HG03064 (cell line): ENCODE results near the gene SYNJ2BP.
"Not testable (repeated sequence)": the region's sequence is repeated elsewhere in the genome, so short reads cannot be mapped to it uniquely, and the experiment has no call there.

Experiments used
- ATAC-seq: cut with Tn5 transposase; IDR thresholded peaks from one replicate; pipeline ENCODE4 v1.9.1; 2021; ENCODE audit warnings: low read depth; ENCODE audit not compliant: unreplicated experiment

SYNJ2BP gene, protein sequence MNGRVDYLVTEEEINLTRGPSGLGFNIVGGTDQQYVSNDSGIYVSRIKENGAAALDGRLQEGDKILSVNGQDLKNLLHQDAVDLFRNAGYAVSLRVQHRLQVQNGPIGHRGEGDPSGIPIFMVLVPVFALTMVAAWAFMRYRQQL

GRCh38 chr14:70416725-70417349, at the start of gene SYNJ2BP:
Gene SYNJ2BP (minus strand): TSS chr14:70417090. CDS start chr14:70416963, 127 bp downstream.
- no peak for ATAC-seq

- ATAC-seq: no peak
These were observed 37.8 kb upstream of the SYNJ2BP start for GRCh38 chr14:70454731-70455130.

DNA sequence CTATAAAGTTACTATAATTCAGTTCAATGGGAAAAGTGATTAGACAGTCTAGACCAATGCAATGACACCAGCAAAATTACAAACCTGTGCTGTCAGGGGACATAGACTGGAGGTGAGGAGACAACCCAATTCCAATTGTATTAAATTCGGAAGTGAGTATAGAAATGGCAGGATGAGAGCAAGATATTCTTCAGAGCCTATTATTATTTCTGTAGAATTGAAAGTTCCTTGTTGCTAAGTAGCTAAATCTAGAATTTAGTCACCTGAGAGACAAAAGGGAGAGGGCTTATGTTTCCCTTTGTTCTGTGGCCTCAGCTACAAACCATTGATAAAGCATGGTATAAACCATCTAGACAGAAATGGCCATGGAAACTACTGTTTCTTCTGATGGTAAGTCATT, 35.0 kb upstream of the SYNJ2BP start, which contains the start of gene ADAM21:
Gene ADAM21, plus strand, starts transcription at position 301 of the 400 bp plus-strand sequence. CDS start 5,326 bp downstream, outside the sequence.
- ATAC-seq: no peak

DNA sequence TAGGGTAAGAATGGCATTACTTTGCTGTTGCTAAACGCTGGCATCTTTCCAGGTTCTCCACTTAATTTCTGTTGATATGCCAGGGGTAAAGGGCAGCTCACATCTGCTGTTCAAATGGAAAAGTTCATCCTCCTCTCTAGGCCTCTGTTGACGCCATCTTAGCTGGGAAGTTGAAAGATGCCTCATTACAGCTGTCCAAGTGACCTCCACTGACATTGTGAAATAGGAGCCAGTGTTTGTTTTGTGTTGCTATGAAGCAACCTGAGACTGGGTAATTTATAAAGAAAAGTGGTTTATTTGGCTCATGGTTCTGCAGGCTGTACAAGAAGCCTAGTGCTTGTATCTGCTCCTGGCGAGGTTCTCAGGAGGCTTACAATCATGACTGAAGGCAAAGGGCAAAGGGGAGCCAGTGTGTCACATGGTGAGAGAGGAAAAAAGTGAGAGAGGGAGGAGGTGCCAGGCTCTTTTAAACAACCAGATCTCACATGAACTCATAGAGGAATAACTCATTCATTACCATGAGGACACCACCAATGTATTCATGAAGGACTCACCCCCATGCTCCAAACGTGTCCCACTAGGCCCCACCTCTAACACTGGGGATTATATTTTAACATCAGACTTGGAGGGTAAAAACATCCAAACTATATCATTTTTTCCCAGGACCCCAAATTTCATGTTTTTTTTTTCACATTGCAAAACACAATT, 31.9 kb upstream of the SYNJ2BP start:
- no peak for ATAC-seq

DNA sequence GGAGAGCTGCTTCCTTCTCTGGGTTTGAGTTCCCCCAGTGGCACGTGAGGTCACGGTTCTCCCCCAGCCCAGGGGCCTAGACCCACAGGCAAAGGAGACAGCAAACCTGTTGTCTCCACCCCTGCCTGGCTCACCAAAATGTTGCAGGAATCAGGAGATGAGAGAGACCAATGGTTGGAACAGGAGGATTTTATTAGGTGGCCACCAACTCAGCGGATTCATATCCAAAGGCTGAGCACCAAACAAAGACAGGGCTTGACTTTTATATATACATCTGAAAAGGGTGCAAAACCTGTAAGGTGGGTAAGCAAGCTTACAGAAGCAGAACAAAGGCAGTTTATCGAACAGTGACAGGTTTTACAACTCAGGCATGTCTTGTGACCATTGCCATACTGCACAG, 25.9 kb upstream of the SYNJ2BP start:
- no peak for ATAC-seq

DNA sequence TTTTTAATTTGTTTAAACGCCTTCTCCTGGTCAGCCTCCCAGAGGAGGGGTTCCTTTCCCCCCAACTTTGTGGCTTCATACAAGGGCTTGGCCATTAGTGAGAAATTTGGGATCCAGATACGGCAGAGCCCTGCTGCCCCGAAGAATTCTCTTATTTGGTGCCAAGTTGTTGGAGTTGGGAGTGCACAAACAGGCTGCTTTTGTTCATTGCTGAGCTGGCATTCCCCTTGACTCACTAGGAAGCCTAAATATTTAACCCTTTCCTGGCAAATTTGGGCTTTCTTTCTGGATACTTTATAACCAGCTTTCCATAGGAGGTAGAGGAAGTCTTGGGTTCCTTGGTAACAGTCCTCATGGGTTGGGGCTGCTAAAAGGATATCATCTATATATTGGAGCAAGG, 24.8 kb upstream of the SYNJ2BP start:
- ATAC-seq: no peak

GRCh38 chr14:70436867-70437266, 20.0 kb upstream of the SYNJ2BP start:
- ATAC-seq: no peak

DNA sequence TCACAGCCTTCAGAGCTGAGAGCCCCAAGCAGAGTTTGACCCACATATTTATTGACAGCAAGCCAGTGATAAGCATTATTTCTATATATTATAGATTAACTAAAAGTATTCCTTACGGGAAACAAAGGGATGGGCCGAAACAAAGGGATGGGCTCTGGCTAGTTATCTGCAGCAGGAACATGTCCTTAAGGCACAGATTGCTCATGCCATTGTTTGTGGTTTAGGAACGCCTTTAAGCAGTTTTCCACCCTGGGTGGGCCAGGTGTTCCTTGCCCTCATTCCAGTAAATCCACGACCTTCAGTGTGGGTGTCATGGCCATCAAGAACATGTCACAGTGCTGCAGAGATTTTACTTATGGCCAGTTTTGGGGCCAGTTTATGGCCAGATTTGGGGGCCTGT, 9.7 kb upstream of the SYNJ2BP start:
- not testable (repeated sequence) for ATAC-seq

- no peak for ATAC-seq
These were observed 8.5 kb upstream of the SYNJ2BP start for GRCh38 chr14:70425354-70425753.

DNA sequence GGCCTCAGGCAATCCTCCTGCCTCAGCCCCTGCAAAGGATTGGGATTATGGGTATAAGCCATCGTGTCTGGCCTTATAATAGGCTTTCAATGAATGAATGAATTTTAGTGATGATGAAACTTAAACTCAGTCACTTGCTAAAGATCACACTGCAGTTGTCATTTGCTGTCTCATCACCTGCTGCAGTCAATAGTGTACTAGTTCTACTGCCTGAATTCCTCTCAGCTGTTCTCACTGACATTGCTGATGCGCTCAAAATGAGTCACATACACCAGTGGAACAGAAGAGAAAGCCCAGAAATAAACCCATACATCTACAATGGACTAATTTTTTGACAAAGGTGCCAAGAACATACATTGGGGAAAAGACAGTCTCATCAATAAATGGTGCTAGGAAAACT, 5.6 kb upstream of the SYNJ2BP start:
- ATAC-seq: no peak

DNA sequence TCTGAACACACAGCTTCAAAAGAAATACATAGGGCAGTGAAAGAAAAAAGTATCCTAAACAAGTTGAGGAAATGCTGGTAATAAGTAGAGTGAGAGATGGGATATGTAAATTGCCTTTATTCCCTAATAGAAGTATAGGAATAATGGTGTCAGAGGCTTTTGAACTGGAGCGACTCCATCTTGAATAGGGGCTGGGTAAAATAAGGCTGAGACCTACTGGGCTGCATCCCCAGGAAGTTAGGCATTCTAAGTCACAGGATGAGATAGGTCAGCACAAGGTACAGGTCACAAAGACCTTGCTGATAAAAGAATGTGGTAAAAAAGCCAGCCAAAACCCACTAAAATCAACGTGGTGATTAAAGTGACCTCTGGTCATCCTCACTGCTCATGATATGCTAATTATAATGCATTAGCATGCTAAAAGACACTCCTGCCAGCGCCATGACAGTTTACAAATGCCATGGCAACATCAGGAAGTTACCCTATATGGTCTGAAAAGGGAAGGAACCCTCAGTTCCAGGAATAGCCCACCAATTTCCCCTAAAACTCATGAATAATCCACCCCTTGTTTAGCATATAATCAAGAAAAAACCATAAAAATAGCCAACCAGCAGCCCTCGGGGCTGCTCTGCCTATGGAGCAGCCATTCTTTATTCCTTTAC, 2.5 kb upstream of the SYNJ2BP start:
- ATAC-seq: not testable (repeated sequence)

DNA sequence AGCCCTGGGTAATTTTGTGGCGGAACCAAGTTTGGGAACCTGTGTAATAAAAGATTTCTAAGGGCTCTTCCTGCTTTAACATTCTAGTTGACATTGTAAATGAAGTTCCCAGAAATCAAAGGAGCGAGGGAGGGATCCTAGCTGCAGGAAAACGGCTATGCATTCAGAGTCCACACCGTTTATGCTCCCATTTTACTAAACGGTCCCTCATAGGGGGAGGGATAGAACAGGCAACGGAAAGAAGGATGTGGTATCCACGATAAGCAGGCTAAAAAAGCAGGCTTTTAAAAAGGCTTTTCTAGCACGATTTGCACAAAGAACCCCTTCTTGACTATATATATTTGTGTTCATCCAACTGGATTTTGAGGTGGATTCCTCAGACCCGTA, 559 bp downstream of the SYNJ2BP start:
- no peak for ATAC-seq

DNA sequence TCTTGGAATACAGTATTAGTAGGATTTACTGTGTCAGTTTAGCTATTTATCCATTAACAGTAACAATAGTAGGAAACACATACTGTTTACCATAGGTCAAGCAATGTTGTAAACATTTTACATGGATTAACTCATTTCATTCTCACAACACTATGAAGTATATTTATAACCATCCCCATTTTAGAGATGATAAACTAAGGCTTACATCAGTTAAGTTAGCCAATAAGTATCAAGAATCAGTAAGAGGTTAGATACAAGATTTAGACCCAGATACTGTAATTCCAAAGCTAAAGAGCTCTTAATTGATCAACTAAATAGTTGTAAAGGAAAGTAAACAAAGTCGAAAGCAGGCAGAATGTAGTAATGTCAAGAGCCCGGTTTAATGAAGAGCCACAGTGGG, 1.1 kb downstream of the SYNJ2BP start:
- ATAC-seq: no peak

DNA sequence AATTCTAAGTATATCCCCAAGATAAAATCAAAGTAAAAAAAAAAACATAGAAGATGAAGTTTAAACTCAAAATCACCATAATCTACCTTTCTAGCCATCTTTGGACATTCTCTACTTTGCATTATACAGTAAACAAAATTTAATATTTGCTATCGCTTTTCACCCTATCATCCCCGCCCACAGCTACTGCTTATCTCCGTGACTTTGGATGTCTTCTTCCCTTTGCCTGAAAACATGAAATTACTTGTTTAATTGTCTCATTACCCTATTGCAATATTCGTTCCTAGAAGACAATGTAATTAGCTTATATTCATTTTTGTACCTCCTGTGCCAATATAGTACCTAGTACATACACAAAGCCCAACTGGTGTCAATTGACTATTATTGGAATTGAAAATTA, 9.3 kb downstream of the SYNJ2BP start:
- no peak for ATAC-seq

DNA sequence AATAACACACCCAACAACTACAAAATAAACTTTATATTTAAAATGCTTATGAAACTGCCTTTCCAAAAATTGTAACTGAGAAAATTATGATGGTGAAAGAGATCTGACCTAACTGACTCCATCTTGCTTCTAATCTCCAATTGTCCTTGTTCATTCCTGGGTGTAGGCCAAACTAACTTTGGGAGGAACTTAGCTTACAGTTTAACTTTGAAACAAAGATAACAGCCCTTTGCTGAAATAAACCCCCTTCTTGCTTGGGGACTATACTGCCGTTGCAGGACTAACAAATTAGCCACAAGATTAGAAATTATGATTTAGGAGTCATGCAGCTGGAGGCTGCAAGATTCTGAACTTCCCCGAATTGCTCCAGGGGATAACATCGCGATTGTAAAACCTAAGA, 10.7 kb downstream of the SYNJ2BP start:
- not testable (repeated sequence) for ATAC-seq

DNA sequence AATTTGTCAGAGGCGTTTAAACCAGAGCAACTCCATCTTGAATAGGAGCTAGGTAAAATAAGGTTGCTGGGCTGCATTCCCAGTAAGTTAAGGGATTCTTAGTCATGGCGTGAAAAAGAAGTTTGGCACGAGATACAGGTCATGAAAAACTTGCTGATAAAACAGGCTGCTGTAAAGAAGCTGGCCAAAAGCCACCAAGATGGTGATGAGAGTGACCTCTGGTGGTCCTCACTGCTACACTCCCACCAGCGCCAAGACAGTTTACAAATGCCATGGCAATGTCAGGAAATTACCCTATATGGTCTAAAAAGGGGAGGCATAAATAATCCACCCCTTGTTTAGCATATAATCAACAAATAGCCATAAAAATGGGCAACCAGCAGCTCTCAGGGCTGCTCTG, 13.6 kb downstream of the SYNJ2BP start:
- not testable (repeated sequence) for ATAC-seq

- ATAC-seq: no peak
These were observed 15.2 kb downstream of the SYNJ2BP start for GRCh38 chr14:70401643-70402042.

DNA sequence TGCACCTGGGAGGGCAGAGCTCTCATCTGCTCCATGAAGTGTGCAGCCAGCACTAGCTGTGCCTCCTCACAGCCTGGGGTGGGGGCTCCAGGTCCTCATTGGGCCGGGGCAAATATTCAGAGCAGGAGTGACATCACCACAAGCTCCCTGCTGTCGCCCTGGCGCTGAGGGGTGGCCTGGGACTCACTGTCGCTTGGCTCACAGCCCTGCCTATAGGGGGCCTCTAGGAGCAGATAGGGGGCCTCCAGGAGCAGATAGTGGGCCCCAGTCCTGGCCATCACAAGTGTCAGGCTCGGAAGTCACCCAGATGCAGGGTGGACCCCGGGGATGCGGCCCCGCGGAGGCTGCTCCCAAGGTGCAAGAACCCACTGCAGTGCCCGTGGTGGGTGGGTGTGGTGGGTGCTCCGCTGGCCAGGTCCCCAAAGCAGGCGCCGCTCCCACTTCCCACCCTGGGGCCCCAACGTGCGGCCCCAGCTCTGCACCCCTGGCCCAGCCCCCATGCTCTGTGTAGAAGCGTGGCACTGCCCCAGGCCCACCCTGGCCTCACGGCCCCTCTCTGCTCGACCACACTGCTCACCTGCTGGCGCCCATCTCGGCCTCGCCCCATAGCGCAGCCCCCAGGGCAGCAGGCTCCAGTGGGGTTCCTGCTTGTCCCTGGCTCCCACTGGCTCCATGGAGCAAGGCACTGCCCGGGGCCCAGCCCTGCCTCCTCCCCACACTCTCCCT, 18.0 kb downstream of the SYNJ2BP start:
- ATAC-seq: no peak

- no peak for ATAC-seq
These were observed 18.6 kb downstream of the SYNJ2BP start for GRCh38 chr14:70398280-70398679.

DNA sequence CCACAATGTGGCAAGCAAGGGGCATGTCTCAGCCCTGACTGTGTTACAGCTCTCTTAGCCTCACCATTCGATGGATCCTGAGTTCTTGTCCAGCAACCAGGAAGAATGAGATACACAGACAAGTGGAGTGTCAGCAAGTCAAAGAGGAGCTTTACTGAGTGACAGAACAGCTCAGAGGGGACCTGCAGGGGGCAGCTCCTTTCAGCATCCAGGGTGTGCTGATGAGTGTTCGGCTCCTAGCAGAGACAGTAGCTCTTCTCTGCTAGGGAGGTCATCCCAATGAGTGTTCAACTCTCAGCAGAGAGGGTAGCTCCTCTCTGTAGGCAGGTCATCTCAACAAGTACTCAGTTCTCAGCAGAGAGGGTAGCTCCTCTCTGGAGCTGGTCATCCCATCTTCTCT, 19.1 kb downstream of the SYNJ2BP start:
- ATAC-seq: no peak
